HUES6 (cell line): ENCODE data around the gene PEX11B.
"Not testable (repeated sequence)": the region's sequence is repeated elsewhere in the genome, so short reads cannot be mapped to it uniquely, and the experiment has no call there.

Experiments used
- H3K27ac ChIP-seq: 2 replicates; pipeline ENCODE4 v1.7.0; 2013; ENCODE audit warnings: low read depth, mild to moderate bottlenecking, low read length, inconsistent platforms
- H3K27me3 ChIP-seq: 2 replicates; pipeline ENCODE4 v1.6.1; 2013; ENCODE audit warnings: low read length; ENCODE audit not compliant: control insufficient read depth, insufficient read depth
- H3K36me3 ChIP-seq: 2 replicates; pipeline ENCODE4 v1.6.1; 2013; ENCODE audit warnings: low read length; ENCODE audit not compliant: control insufficient read depth, insufficient read depth
- H3K4me1 ChIP-seq: 2 replicates; pipeline ENCODE4 v1.6.1; 2013; ENCODE audit warnings: low read length; ENCODE audit not compliant: control insufficient read depth, insufficient read depth
- H3K4me3 ChIP-seq: 2 replicates; pipeline ENCODE4 v1.5.1; 2013; ENCODE audit warnings: low read depth, low read length
- H3K9ac ChIP-seq: one replicate; pipeline ENCODE4 v1.6.1; 2013; ENCODE audit warnings: mild to moderate bottlenecking, low read length
- H3K9me3 ChIP-seq: 2 replicates; pipeline ENCODE4 v1.6.1; 2013; ENCODE audit warnings: low read depth, low read length; ENCODE audit not compliant: control insufficient read depth, insufficient read depth

Gene PEX11B

DNA sequence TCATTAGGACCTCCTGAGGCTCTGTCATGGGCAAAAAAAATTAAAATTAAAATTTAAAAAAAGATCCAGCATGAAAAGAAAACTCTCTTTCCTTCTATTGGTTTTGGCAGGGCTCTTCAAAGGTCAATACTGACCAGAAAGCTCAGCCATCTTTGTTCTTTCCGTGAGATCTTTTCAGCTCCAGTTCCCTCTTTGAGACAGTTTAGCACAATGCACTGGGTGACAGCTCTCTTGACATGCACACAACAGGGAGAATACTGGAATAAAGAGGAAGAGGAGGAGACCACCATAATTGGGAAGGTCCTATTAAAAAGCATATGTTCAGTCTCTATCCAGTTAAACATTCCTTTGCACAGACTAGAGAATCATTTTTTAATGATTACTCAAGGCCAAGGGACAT is 33.0 kb upstream of the PEX11B start:
- Histone ChIP-seq H3K4me1 (peaks cover 17% of the 10 kb centered on the region), H3K36me3 (no peaks in the 10 kb centered on the region), H3K9me3 (no peaks in the 10 kb centered on the region), H3K9ac (no peak overlapping the region), H3K27me3 (peaks cover 16% of the 10 kb centered on the region), H3K27ac (no peak overlapping the region), H3K4me3 (no peak overlapping the region)

DNA sequence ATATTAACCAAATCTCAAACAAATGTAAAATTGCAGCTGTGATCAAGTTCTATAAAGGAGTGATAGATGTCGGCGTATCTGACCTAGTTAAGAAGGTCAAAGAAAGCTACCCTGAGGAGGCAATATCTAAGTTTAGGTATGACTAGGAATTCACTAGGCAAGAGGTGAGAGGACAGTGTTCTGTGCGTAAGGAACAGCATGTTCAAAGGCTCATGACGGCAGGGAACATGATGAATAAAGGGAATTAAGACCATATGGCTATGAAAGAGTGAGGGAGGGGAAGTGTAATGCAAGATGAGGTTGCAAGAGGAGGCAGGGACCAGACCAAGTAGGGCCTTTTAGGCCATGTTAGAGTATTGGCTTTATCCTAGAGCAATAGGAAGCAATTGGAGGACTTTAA is 30.7 kb upstream of the PEX11B start:
- Histone ChIP-seq H3K27ac (no peak overlapping the region), H3K4me1 (peaks cover 17% of the 10 kb centered on the region), H3K9me3 (no peaks in the 10 kb centered on the region), H3K36me3 (no peaks in the 10 kb centered on the region), H3K4me3 (no peak overlapping the region), H3K9ac (no peak overlapping the region), H3K27me3 (no peaks in the 10 kb centered on the region)

DNA sequence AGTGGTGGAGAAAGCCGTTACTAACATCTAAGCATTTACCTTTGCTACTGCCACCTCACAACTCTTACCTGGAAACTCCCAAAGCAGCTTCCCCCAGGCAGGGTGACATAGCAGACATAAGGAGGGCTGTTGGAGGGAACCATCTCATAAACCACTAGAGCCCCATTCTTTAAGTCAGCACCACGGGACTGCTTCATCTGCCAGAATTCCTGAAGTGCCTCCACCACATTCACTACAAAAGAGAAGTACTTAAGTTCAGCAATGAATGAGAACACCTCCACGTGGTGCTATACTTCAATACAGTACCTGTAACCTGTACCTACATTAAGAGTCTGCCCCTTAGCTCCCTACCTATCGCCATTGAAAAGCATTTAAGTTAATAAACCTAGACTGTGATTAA is 29.0 kb upstream of the PEX11B start:
- Histone ChIP-seq H3K4me3 (no peak overlapping the region), H3K27ac (no peak overlapping the region), H3K36me3 (no peaks in the 10 kb centered on the region)

DNA sequence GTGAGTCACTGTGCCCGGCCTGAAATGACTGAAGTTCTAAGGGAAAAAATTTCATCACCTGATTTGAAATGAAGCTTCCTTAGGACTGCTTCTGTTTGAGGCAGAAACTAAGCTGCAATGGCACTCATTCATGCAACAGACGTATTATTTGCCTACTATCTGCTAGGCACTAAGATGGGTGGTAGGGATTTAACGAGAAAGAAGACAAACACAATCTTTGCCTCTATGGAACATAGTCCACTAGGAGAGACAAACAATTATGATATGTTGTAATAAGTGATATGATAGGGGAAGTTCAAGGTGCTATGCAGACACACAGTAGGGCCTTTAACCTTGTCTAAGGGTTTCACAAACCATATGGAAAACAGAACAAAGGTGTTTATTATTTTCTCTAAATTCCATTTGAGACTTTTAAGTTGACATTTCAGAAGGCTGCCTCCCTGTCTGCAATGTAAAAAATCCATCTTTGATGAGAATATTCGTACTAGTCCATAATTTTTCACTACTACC is 28.0 kb upstream of the PEX11B start:
- Histone ChIP-seq H3K9me3 (no peaks in the 10 kb centered on the region), H3K36me3 (no peaks in the 10 kb centered on the region)

More for the DNA sequence above, 29.0 kb upstream of the PEX11B start:
- H3K9ac ChIP-seq, result no peak overlapping the region
- H3K27me3 ChIP-seq, result no peaks in the 10 kb centered on the region
- H3K9me3 ChIP-seq, result no peaks in the 10 kb centered on the region
- peaks cover 17% of the 10 kb centered on the region for H3K4me1 ChIP-seq

DNA sequence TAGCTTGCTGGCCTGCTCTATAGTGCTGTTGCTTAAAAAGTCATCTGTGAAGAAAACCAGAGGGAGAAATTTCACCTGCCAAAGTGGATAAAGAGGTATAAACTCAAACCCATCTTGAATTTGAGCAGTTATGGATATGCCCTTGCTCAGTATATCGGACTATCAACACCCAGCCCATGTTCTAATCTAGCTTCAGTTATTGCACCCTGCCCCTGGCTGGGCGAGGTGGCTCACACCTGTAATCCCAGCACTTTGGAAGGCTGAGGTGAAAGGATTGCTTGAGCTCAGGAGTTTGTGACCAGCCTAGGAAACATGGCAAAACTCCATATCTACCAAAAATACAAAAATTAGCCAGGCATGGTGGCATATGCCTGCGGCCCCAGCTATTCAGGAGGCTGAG is 26.0 kb upstream of the PEX11B start:
- no peak overlapping the region for H3K27ac ChIP-seq
- no peak overlapping the region for H3K4me3 ChIP-seq
- no peaks in the 10 kb centered on the region for H3K36me3 ChIP-seq
- H3K4me1 ChIP-seq, result peaks cover 13% of the 10 kb centered on the region
- no peaks in the 10 kb centered on the region for H3K9me3 ChIP-seq
- H3K9ac ChIP-seq, result no peak overlapping the region
- H3K27me3 ChIP-seq, result no peaks in the 10 kb centered on the region

More for the DNA sequence above, 28.0 kb upstream of the PEX11B start:
- H3K4me3 ChIP-seq, result no peak overlapping the region
- H3K27ac ChIP-seq, result no peak overlapping the region
- no peak overlapping the region for H3K9ac ChIP-seq
- H3K4me1 ChIP-seq, result peaks cover 17% of the 10 kb centered on the region
- H3K27me3 ChIP-seq, result no peaks in the 10 kb centered on the region

DNA sequence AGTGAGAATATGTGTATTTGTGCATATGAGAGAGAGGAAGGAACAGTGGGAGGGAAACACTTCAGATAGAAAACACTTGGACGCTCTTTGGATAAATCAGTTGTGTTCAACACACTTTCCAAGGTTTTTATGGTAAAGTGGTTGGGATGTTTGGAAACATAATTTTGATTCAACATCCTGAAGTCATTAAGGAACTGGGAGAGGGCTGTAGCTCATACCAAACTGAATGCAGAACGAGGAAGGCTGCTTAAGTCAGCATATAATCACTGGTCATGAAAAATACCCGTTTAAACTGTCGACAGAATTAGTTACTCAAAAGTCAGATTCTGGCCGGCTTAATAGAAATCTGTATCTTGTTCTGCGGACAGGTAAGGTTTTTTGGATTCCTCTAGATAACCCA is 24.4 kb upstream of the PEX11B start:
- Histone ChIP-seq H3K27ac (no peak overlapping the region), H3K4me3 (no peak overlapping the region), H3K27me3 (no peaks in the 10 kb centered on the region), H3K36me3 (no peaks in the 10 kb centered on the region), H3K4me1 (peaks cover 9% of the 10 kb centered on the region), H3K9me3 (no peaks in the 10 kb centered on the region), H3K9ac (no peak overlapping the region)

DNA sequence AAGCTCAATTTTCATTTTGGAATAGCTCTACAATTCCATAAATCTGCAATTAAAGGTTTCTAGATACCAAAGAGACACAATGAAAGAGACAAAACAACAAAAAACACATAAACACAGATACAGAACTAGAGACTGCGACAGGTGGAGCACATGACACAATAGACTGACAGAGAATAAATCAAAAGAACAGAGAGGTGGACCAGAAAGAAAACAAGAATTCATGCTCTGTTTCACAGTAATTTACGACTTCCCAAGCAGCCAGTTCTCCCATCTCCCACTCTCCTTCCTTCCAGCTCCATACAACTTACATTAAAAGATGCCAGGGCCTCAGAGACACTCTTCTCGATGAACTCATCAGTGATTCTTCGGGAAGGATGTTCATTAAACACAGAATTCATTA is 23.9 kb upstream of the PEX11B start:
- no peaks in the 10 kb centered on the region for H3K9me3 ChIP-seq
- H3K27me3 ChIP-seq, result no peaks in the 10 kb centered on the region
- H3K4me3 ChIP-seq, result no peak overlapping the region
- no peaks in the 10 kb centered on the region for H3K36me3 ChIP-seq
- no peak overlapping the region for H3K9ac ChIP-seq
- peaks cover 4% of the 10 kb centered on the region for H3K4me1 ChIP-seq
- no peak overlapping the region for H3K27ac ChIP-seq

DNA sequence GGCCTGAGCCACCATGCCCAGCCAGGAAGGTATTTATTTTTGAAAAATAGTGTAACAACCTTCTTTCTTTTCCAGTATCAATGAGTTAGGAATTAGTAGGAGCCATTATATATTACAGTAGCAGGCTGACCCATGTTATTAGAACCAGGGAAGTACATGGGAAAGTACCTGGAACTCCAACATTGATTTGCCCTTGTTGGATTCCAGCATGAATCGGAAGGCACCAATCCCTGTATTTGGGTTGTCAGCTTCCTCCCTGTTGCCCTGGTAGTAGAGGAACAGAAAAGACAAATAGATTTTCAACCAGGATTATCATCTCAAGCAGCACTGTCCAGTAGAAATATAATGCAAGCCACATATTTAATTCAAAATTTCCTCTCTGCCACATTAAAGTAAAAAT is 18.9 kb upstream of the PEX11B start:
- no peak overlapping the region for H3K27ac ChIP-seq
- no peaks in the 10 kb centered on the region for H3K9me3 ChIP-seq
- H3K4me1 ChIP-seq, result peaks cover 22% of the 10 kb centered on the region
- H3K27me3 ChIP-seq, result no peaks in the 10 kb centered on the region
- peaks cover 4% of the 10 kb centered on the region; the same call in 1 of the 2 replicates for H3K36me3 ChIP-seq
- no peak overlapping the region for H3K4me3 ChIP-seq
- no peak overlapping the region for H3K9ac ChIP-seq

DNA sequence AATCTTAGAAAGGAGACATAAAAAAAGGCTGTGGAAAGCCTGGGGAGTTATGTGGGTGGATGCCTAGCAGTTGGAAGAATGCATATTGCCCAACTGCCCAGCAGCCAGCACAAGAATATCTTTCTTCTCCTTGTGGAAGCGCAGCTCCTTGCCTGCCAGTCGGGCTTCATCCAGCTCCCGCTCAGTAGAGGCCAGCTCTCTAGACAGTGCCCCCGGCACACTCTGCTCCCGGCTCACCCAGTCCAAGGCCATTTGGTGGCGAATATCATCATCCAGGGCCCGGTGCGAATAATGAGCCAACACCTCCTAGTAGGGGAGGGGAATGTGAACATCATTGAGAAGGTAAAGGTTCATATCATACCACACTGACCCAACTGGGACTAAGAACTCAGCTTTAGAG is 17.7 kb upstream of the PEX11B start:
- Histone ChIP-seq H3K4me1 (peaks cover 22% of the 10 kb centered on the region), H3K27me3 (no peaks in the 10 kb centered on the region), H3K9ac (peak overlapping the region; percentile 37), H3K9me3 (no peaks in the 10 kb centered on the region), H3K4me3 (no peak overlapping the region), H3K36me3 (peaks cover 4% of the 10 kb centered on the region; the same call in 1 of the 2 replicates), H3K27ac (no peak overlapping the region)

DNA sequence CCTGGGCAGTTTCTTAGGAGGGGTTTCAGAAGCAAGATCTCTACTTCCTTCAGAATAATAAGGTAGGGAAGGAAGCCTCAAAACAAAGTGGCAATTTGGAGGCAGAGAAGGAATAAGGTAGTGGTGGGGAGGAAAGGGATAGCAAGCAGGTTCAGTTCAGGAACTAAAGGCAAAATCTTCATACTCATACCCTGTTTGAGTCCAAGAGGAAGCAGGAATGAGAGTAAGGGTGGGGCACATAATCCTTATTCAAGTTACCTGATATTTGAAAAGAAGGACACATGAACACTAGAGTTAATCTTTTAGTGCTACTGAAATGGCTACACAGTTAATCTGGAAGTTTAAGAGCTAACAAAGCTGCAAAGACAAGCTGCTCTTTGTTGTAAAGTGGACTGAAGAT is 17.2 kb upstream of the PEX11B start:
- Histone ChIP-seq H3K4me1 (peaks cover 22% of the 10 kb centered on the region), H3K36me3 (peaks cover 4% of the 10 kb centered on the region; the same call in 1 of the 2 replicates), H3K27me3 (no peaks in the 10 kb centered on the region), H3K4me3 (no peak overlapping the region), H3K9me3 (no peaks in the 10 kb centered on the region), H3K9ac (no peak overlapping the region), H3K27ac (no peak overlapping the region)

DNA sequence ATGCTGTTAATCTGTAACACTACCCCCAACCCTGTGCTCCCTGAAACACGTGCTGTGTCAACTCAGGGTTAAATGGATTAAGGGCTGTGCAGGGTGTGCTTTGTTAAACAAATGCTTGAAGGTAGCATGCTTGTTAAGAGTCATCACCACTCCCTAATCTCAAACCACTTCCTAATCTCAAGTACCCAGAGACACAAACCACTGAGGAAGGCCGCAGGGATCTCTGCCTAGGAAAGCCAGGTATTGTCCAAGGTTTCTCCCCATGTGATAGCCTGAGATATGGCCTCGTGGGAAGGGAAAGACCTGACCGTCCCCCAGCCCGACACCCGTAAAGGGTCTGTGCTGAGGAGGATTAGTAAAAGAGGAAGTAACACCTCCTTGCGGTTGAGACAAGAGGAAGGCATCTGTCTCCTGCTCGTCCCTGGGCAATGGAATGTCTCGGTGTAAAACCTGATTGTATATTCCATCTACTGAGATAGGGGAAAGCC is 14.0 kb upstream of the PEX11B start:
- not testable (repeated sequence) for H3K9me3 ChIP-seq, H3K36me3 ChIP-seq, H3K27me3 ChIP-seq, H3K27ac ChIP-seq
- H3K9ac ChIP-seq, result peak overlapping the region; percentile 63
- peaks cover 27% of the 10 kb centered on the region for H3K4me1 ChIP-seq
- H3K4me3 ChIP-seq, result 0 out of 2 replicates have a peak overlapping the region, but pooled peaks have one; percentile 30
